ENCODE measurements around the gene DERL3.
A peak's percentile ranks its signal among the peaks of the same experiment; 100 is the strongest.

The DERL3 gene

DNA sequence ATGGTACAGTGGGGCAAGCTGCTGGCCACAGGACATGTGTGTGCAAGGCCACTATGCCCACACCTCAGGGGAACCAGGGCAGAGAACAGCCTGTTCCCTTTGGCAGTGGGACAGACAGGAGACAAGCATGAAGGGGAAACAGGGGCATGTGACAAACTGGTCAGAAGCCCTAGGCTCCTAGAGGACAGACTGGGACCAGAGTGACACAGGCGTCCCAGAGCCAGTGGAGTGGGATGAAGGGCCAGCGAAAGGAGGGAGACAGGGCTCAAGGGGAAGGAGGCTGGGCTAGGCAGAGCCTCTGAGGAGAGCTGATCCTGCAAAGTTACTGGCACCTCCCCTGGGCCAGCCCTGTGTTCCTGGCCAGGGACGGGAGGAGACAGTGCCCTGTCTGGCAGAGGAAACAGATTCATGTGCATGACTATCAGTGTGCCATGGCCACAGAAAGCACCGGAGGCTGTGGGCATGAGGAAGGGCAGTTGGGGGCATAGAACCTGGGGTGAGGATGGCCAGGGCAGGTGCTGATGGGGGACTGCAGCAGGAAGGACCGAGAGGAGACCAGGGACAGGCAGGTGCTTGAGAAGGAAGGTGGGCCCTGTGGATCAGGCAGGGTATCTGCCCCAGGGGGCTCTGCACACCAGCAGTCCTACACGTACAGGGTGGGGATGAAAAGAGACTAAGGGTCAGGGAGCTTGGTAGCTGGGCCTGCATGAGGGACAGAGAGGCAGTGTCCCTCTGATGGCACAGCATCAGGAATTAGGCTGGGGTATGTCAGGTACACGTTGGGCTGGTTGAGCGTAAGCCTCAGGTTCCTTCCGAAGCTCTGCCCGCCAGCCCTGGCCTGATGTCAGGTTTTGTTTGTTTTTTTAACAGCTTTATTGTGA is 9.8 kb downstream of the DERL3 start:
- Histone ChIP-seq H3K4ac (ENCODE audit: low read length) (no peak overlapping the region), H3K4me1 (ENCODE audit: control insufficient read depth in 2 of 2, insufficient read depth in 1 of 2, low read depth in 1 of 2, low read length in 2 of 2) (peaks cover 0 to 3% of the 10 kb centered on the region in 2 donors), H4K91ac (ENCODE audit: low read depth, low read length, poor library complexity) (no peak overlapping the region), H3K4me2 (ENCODE audit: insufficient read depth, low read length, poor library complexity, severe bottlenecking) (no peak overlapping the region), H2BK5ac (ENCODE audit: low read length) (peak overlapping the region; percentile 69), H3K4me3 (ENCODE audit: low read length in 2 of 2) (peak overlapping the region in 1 of 2 donors; percentile 10), H2BK120ac (ENCODE audit: low read depth, low read length) (no peak overlapping the region), H3K27ac (replicated peaks; ENCODE audit: low read length) (no peak overlapping the region), H4K8ac (ENCODE audit: low read depth, low read length) (no peak overlapping the region), H2AK5ac (ENCODE audit: low read depth, low read length) (no peak overlapping the region), H3K36me3 (replicated peaks in 1 of 2; ENCODE audit: control insufficient read depth in 2 of 2, insufficient read depth in 2 of 2, low read length in 2 of 2) (peaks cover 67 to 96% of the 10 kb centered on the region in 2 donors), H2AFZ (ENCODE audit: low read length) (no peak overlapping the region), H3K23ac (ENCODE audit: low read depth, low read length, poor library complexity) (peak overlapping the region; percentile 52), H3K14ac (ENCODE audit: low read length) (no peak overlapping the region), H3K9ac (ENCODE audit: low read depth, low read length, poor library complexity) (no peak overlapping the region), H3K27me3 (ENCODE audit: control insufficient read depth in 3 of 3, insufficient read depth in 3 of 3, low read depth in 1 of 3, low read length in 3 of 3) (no peaks in the 10 kb centered on the region), H2BK15ac (ENCODE audit: low read length) (no peak overlapping the region), H3K9me3 (replicated peaks in 1 of 2; ENCODE audit: control insufficient read depth in 2 of 2, insufficient read depth in 1 of 2, low read depth in 1 of 2, low read length in 2 of 2) (peaks cover 0 to 2% of the 10 kb centered on the region in 2 donors), H3K79me1 (ENCODE audit: low read depth, low read length) (peaks cover 11% of the 10 kb centered on the region), H2BK12ac (ENCODE audit: low read length) (no peak overlapping the region), H3K18ac (ENCODE audit: low read length) (no peak overlapping the region)
- WGBS, 2 donors (ENCODE audit: extremely low coverage in 2 of 2, insufficient read length in 2 of 2, insufficient replicate concordance in 1 of 2), result no CpG with 5 or more reads among the region's 10 CpGs
- no peak for DNase-seq (ENCODE audit: low spot score)

GRCh38 chr22:23827351-23827995 is 11.3 kb downstream of the DERL3 start:
- Histone ChIP-seq H2AK5ac (ENCODE audit: low read depth, low read length) (no peak overlapping the region), H2BK12ac (ENCODE audit: low read length) (no peak overlapping the region), H4K91ac (ENCODE audit: low read depth, low read length, poor library complexity) (no peak overlapping the region), H3K79me1 (ENCODE audit: low read depth, low read length) (peaks cover 11% of the 10 kb centered on the region), H3K27ac (replicated peaks; ENCODE audit: low read length) (no peak overlapping the region), H2AFZ (ENCODE audit: low read length) (no peak overlapping the region), H4K8ac (ENCODE audit: low read depth, low read length) (no peak overlapping the region), H3K4me3 (ENCODE audit: low read length in 2 of 2) (no peak overlapping the region), H3K18ac (ENCODE audit: low read length) (no peak overlapping the region), H3K27me3 (ENCODE audit: control insufficient read depth in 3 of 3, insufficient read depth in 3 of 3, low read depth in 1 of 3, low read length in 3 of 3) (no peaks in the 10 kb centered on the region), H3K9ac (ENCODE audit: low read depth, low read length, poor library complexity) (no peak overlapping the region), H3K36me3 (replicated peaks in 1 of 2; ENCODE audit: control insufficient read depth in 2 of 2, insufficient read depth in 2 of 2, low read length in 2 of 2) (peaks cover 70 to 96% of the 10 kb centered on the region in 2 donors), H2BK5ac (ENCODE audit: low read length) (no peak overlapping the region), H3K23ac (ENCODE audit: low read depth, low read length, poor library complexity) (no peak overlapping the region), H3K4ac (ENCODE audit: low read length) (no peak overlapping the region), H2BK15ac (ENCODE audit: low read length) (no peak overlapping the region), H3K9me3 (replicated peaks in 1 of 2; ENCODE audit: control insufficient read depth in 2 of 2, insufficient read depth in 1 of 2, low read depth in 1 of 2, low read length in 2 of 2) (peaks cover 0 to 2% of the 10 kb centered on the region in 2 donors), H2BK120ac (ENCODE audit: low read depth, low read length) (no peak overlapping the region), H3K14ac (ENCODE audit: low read length) (no peak overlapping the region), H3K4me1 (ENCODE audit: control insufficient read depth in 2 of 2, insufficient read depth in 1 of 2, low read depth in 1 of 2, low read length in 2 of 2) (peaks cover 0 to 3% of the 10 kb centered on the region in 2 donors), H3K4me2 (ENCODE audit: insufficient read depth, low read length, poor library complexity, severe bottlenecking) (no peak overlapping the region)
- DNase-seq (ENCODE audit: low spot score), result no peak
- no CpG with 5 or more reads among the region's 11 CpGs for WGBS, 2 donors (ENCODE audit: extremely low coverage in 2 of 2, insufficient read length in 2 of 2, insufficient replicate concordance in 1 of 2)

DNA sequence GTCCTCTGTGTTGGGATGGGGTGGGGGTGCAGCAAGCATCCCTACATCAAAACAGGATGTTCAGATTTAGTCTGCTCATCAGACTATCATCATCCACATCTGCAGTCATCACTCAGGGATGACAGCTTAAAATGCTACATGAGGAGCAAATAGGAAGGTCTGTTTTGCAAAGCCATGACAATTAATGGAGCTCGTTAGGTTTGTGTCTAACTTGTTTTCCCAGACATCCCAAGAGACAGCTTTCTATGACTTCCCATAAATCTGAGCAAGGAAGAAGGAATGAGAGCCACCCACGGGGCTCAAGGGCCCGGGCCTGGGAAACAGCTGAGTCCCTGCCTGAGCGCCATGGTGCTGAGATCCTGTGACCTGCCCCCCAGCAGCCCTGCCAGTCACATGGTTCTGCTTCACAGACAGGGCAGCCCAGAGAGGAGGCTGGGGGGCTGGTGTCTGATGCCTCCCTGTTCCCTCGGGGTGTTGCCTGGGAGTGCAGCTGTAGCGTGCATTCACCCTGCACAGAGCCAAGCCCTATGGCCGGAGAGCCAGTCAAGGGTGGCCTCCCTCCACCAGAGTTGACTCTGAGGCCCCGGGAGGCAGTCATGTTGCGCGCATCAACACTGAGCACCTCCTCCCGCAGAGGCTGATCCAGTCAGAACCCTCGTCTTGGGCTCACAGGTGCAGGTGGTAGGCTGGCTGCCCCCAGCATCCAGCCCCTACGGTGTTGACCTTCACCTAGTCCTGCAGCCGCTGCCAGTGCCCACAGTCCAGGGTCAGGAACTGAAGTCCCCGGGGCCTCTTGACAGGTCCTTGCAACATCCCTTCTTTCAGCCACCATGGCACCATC is 12.1 kb downstream of the DERL3 start:
- Histone ChIP-seq H3K4me2 (ENCODE audit: insufficient read depth, low read length, poor library complexity, severe bottlenecking) (no peak overlapping the region), H3K4ac (ENCODE audit: low read length) (no peak overlapping the region), H3K23ac (ENCODE audit: low read depth, low read length, poor library complexity) (no peak overlapping the region), H2BK120ac (ENCODE audit: low read depth, low read length) (no peak overlapping the region), H3K36me3 (replicated peaks in 1 of 2; ENCODE audit: control insufficient read depth in 2 of 2, insufficient read depth in 2 of 2, low read length in 2 of 2) (peaks cover 69 to 96% of the 10 kb centered on the region in 2 donors), H3K27me3 (ENCODE audit: control insufficient read depth in 3 of 3, insufficient read depth in 3 of 3, low read depth in 1 of 3, low read length in 3 of 3) (no peaks in the 10 kb centered on the region), H4K91ac (ENCODE audit: low read depth, low read length, poor library complexity) (no peak overlapping the region), H2AK5ac (ENCODE audit: low read depth, low read length) (peak overlapping the region; percentile 58), H3K79me1 (ENCODE audit: low read depth, low read length) (peaks cover 8% of the 10 kb centered on the region), H3K4me3 (ENCODE audit: low read length in 2 of 2) (no peak overlapping the region), H2AFZ (ENCODE audit: low read length) (no peak overlapping the region), H2BK12ac (ENCODE audit: low read length) (peak overlapping the region; percentile 42), H3K9ac (ENCODE audit: low read depth, low read length, poor library complexity) (no peak overlapping the region), H3K18ac (ENCODE audit: low read length) (peak overlapping the region; percentile 82), H3K9me3 (replicated peaks in 1 of 2; ENCODE audit: control insufficient read depth in 2 of 2, insufficient read depth in 1 of 2, low read depth in 1 of 2, low read length in 2 of 2) (peaks cover 0 to 2% of the 10 kb centered on the region in 2 donors), H3K4me1 (ENCODE audit: control insufficient read depth in 2 of 2, insufficient read depth in 1 of 2, low read depth in 1 of 2, low read length in 2 of 2) (peaks cover 0 to 3% of the 10 kb centered on the region in 2 donors), H2BK5ac (ENCODE audit: low read length) (peak overlapping the region; percentile 94), H3K27ac (replicated peaks; ENCODE audit: low read length) (peak overlapping the region; percentile 43), H3K14ac (ENCODE audit: low read length) (no peak overlapping the region), H2BK15ac (ENCODE audit: low read length) (no peak overlapping the region), H4K8ac (ENCODE audit: low read depth, low read length) (no peak overlapping the region)
- DNase-seq (ENCODE audit: low spot score), result no peak
- WGBS, 2 donors (ENCODE audit: extremely low coverage in 2 of 2, insufficient read length in 2 of 2, insufficient replicate concordance in 1 of 2), result no CpG with 5 or more reads among the region's 15 CpGs

All from neuronal stem cell (in vitro differentiated cells).